GM19372 (cell line): ENCODE results near the gene KCNJ14.
A peak's percentile ranks its signal among the peaks of the same experiment; 100 is the strongest.

Experiments
- ATAC-seq: cut with Tn5 transposase; IDR thresholded peaks from one replicate; pipeline ENCODE4 v1.9.1; 2021; ENCODE audit warnings: mild to moderate bottlenecking, low read depth, moderate library complexity; ENCODE audit not compliant: unreplicated experiment

Gene KCNJ14

GRCh38 chr19:48444936-48445200, 10.5 kb upstream of the KCNJ14 start:
- ATAC-seq: no peak

DNA sequence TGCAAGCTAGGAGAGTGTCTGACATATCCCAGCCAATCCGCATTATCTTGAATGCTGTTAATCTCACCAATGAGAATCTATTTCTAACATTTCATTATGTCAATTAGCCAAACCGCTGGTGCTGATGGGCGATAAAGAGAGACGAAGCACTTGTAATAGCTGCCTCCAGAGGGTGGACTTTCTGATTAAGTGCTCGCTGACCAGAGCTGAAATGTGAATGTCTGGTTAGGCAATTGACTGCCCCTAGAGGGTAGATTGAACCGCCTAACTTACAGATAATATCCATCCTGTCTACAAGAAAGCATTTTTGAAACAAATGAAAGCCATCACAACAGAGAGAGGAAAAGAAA, 10.1 kb upstream of the KCNJ14 start:
- ATAC-seq: peak; percentile 33

GRCh38 chr19:48445606-48446481, 9.5 kb upstream of the KCNJ14 start, which contains the start of gene GRWD1:
GRWD1 (plus strand) TSS chr19:48445983; CDS start chr19:48446006, 23 bp downstream.
- ATAC-seq: peak; percentile 85

GRCh38 chr19:48446579-48446978, 8.8 kb upstream of the KCNJ14 start:
- no peak for ATAC-seq

DNA sequence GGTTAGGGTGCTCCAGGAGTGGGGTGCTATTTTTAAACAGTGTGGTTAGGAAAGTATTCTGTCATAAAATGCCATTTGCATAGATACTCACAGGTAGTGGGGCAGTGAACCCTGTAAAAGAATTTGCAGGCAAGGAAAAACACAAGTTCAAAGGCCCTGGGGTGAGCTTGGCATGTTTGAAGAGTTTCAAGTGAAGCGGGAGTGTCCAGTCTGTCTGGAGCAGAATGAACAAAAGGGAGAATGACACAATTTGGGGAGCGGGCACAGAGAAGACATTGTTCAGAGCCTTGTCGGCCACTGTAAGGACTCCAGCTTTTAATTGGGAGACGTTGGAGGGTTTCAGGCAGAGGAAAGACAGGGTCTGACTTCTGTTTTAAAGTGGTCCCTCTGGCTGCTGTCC, 6.8 kb upstream of the KCNJ14 start:
- no peak for ATAC-seq

- no peak for ATAC-seq
These were observed 4.9 kb upstream of the KCNJ14 start for GRCh38 chr19:48450441-48450840.

DNA sequence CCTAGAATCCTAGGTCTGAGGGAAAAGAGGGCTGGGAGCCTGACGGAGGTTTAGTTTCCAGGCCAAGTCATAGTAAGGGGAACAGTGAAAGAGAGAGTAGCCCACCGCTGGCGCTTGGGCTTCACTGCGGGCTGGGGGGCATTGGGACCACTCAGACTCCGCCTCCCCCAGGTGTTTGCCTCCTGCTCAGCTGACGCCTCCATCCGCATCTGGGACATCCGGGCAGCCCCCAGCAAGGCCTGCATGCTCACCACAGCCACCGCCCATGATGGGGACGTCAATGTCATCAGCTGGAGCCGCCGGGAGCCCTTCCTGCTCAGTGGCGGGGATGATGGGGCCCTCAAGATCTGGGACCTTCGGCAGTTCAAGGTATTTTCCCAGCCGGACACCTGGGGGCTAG, 4.5 kb upstream of the KCNJ14 start:
- ATAC-seq: no peak

DNA sequence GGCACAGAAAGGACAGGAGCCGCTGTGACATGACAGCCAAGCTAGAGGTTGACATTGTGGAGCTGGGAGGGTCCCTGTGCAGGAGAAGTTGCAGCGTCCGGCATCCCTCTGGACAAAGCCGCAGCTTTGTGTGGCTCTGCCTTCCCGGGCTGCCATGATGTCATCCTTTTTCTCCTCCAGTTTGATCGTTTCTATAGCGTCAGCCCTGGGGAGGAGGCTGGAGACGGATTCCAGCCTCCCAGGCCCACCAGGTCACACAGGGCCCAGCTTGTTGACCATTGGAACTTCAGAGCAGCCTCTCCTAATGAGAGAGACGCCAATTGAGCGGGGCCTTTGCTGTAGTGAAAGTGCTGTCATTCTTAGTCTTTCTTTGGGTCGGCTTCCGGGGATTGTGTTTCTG, 3.8 kb upstream of the KCNJ14 start:
- no peak for ATAC-seq

GRCh38 chr19:48452289-48453190, 2.8 kb upstream of the KCNJ14 start:
- ATAC-seq: no peak

GRCh38 chr19:48454150-48454730, 1.1 kb upstream of the KCNJ14 start:
- no peak for ATAC-seq

DNA sequence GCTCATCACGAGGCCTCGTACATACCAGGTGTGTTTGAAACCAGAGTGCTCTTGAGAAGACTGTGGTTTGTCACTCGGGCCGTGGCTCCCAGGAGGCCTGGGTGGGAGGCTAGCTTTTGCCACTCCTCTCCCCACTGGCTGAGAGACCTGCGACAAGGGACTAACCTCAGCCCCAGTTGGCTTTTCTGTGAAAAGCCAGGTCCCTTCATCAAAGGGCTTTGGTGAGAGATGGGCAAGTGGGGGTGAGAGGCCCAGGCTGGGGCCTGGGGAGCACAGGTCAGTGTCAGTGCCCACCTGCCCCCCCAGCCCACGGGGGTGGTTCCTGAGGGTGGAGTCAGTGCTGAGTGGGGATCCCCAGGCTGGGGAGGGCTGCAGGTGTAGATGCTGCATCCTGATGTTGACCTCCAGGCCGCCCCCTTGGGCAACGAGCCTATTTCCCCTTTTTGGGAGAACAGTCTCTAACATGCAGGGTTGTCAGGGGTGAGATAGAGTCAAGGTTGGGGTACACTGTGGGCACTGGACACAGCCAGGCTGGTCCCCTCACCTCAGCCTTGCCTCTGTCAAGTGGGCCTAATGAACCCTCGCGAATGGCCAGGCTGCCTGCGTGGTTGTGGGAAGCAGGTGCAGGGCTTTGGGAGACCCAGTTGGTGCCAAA, 661 bp downstream of the KCNJ14 start:
- no peak for ATAC-seq

GRCh38 chr19:48456864-48457263, 1.5 kb downstream of the KCNJ14 start:
- no peak for ATAC-seq

- ATAC-seq: no peak
These were observed 2.6 kb downstream of the KCNJ14 start for GRCh38 chr19:48458016-48458415.

DNA sequence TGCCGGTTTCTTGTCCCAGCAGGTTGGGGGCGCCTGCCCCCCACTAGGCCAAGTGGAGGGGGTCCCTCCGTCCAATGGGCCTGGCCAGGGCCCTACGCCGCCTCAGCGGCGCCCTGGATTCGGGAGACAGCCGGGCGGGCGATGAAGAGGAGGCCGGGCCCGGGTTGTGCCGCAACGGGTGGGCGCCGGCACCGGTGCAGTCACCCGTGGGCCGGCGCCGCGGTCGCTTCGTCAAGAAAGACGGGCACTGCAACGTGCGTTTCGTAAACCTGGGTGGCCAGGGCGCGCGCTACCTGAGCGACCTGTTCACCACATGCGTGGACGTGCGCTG, 6.2 kb downstream of the KCNJ14 start:
- ATAC-seq: no peak

- no peak for ATAC-seq
These were observed 6.7 kb downstream of the KCNJ14 start for GRCh38 chr19:48461982-48462655.

DNA sequence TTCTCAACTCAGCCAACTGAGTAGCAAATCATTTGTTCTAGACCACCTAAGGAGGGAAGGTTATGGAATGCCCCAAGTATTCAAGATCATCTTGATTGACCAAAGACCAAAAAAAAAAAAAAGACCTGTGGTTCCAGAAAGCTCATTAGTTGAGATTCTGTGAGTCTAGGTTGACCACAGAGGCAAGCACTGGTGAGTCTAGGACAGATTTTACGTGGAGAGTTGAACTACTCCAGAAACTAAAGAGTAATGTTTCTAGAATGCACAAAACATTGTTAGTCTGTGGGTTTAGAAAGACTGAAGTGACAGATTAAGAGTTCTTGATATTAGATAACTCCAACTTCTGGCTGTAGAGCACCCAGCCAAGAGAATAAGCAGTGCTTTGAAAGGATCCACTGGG, 9.8 kb downstream of the KCNJ14 start:
- no peak for ATAC-seq

GRCh38 chr19:48466561-48467325, 11.4 kb downstream of the KCNJ14 start:
- ATAC-seq: no peak

DNA sequence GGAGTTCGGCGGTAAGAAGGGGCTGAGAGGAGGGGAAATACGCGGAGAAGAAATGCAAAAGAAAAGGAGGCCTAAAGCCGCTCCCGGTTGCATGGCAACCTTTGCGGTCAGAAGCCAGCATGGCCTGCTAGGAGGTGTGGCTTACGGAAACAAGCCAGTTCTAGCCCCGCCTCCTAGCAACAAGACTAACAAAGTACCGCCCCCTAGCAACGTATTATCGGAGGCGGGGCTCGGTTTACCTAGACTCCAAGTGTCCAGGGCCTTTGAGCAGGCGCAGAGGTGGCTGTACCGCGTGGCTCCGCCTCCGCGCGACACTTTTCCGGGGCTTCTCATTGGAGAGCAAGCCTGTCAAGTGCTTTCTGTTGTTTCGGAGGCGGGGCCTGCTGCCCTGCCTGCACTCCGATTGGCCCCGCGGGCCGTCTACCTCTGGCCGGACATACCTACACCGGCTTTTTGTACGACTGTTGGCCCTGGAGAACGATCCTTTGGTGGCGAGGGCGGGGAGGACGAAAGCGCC, 13.5 kb downstream of the KCNJ14 start:
- ATAC-seq: peak; percentile 91

GRCh38 chr19:48469289-48469881, 14.0 kb downstream of the KCNJ14 start, which contains the start of gene CYTH2:
CYTH2 (plus strand) TSS chr19:48469369; CDS start chr19:48469508, 139 bp downstream.
- ATAC-seq: peak; percentile 18
